ENCODE results near the gene VWA3A.
A peak's percentile ranks its signal among the peaks of the same experiment; 100 is the strongest.
"Not testable (repeated sequence)": the region's sequence is repeated elsewhere in the genome, so short reads cannot be mapped to it uniquely, and the experiment has no call there.

The VWA3A gene

GRCh38 chr16:22091721-22092120, 620 bp upstream of the VWA3A start:
- DNase-seq = no peak

DNA sequence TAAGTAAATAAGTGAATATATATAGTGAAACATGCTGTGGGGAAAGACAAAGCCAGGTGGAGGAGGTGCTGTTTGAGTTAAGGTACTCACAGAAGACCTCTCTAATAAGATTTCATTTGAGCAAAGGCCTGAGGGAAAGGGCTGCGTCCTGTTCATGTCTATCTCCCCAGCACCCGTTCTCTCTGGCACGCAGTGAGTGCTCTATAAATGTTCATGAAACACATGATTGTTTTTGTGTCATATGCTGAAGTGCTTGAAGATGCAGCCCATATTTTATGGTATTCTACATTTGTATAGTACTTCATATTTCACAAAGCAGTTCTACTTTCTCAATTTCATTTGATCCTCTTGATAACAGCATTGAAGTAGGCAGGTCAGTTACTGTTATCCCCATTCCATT, 990 bp downstream of the VWA3A start:
- no peak for DNase-seq

DNA sequence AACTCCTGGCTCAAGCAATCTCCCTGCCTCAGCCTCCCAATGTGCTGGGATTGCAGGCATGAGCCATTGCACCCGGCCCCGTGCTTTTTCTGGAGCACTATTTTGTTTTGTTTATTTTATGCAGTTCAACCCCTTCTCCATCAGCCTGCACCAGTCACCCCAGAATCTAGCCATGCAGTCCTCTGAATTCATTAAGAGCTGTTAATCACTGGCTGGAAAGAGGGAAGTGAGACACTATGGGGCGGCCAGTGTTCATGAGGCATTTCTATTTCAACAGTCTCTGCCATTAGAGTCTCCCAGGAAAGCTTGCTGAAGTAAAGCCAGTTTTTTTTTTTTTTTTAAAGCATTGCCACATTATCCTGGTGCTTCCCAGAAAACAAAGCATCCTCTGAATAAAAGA, 1.7 kb downstream of the VWA3A start:
- peak; percentile 33 for DNase-seq

- peak; percentile 32 for DNase-seq
Measured at GRCh38 chr16:22098405-22099255, 6.3 kb downstream of the VWA3A start.

- no peak for DNase-seq
Measured at GRCh38 chr16:22099256-22099975, 7.1 kb downstream of the VWA3A start.

DNA sequence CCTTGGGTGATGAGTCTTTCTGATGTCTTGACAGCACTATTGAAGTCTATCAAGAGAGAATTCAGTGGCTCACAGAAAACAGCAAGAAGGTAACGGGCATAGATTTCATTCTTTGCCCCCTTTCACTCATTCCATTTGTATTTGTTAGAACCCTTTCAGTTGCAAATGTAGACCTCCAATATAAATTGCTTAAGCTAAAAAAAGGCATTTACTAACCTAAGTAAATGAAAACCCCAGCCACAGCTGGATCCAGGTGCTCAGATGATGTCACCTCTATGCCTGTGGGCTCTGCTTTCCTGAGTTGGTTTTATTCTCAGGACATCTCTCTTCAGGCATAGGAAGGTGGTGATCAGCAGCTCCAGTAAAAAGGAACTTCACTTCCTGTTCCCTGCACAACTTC, 11.1 kb downstream of the VWA3A start:
- DNase-seq = no peak

DNA sequence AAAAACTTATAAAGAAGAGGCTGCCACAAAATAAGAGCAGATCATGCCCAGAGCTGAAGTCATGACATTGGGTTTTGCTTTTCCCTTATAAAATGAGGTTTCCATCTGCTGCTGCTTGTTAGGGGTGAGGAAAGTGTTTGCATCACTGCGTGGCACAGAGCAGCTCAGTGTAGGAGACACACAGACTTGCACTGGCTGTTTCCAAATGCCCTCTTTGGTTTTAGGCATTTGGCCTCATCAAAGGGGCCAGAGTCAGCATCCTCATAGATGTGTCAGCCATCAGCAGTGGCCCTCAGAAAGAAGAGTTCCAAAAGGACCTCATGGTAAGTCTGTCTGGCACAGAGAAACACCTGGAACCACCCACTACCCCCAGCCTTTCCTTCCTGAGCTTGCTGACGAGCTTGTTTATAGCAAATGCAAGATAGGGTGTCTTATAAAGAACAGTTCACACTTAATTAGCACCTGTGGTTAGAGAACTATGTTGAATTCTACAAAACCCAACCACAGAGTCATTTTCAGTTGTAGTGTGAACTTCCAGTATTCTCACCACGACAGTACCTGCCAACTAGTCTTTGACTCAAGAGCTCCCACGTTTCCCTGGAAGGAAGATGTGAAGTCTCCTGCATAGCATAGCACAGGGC, 17.0 kb downstream of the VWA3A start:
- no peak for DNase-seq

DNA sequence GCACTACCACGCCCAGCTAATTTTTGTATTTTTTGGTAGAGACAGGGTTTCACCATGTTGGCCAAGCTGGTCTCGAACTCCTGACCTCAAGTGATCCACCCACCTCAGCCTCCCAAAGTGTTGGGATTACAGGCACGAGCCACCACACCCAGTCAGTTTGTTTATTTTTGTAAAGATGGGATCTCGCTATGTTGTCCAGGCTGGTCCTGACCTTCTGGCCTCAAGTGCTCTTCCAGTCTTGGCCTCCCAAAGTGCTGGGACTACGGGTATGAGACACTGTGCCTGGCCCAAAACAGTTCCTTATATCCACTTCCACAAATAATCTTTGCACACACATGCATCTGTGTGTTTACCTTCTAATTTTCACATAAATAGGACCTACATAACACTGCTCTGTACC, 19.3 kb downstream of the VWA3A start:
- DNase-seq = not testable (repeated sequence)

DNA sequence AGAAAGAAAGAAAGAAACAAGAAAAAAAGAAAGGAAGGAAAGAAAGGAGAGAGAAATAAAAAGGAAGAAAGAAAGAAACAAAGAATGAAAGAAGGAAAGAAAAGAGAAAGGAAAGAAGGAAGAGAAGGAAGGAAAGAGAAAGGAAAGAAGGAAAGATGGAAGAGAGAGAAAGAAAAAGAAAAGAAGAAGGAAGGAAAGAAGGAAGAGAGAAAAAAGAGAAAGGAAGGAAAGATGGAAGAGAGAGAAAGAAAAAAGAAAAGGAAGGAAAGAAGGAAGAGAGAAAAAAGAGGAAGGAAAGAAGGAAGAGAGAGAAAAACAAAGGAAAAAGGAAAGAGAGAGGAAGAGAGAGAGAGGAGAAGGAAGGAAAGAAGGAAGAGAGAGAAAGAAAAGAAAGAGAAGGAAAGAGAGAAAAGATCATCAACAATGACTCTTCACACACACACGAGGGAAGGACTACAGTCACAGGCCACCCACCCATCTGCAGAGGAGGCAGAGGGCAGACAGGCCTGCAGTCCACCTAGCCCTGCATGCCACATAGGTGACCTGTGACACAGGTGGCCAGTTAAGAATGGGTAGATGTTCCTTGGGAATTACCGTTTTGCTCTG, 23.9 kb downstream of the VWA3A start:
- DNase-seq = no peak

DNA sequence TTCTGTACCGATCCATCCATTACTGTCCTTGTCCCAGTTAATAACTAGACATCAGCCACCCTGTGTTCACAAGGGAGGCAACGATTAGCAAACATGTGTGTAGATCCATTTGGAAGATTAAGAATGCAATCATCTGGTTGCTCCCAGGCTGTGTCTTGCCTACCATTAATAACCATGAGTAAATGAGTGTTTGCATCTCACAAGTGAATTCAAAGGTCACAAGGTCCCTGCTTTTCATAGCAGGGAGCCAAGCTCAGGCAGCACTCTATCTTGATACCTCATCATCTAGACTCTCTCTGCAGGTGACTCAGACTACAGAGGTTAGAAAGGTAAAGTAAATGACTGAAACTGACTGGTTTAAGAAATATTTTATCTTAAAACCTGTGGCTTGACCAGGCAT, 25.3 kb downstream of the VWA3A start:
- DNase-seq = no peak

DNA sequence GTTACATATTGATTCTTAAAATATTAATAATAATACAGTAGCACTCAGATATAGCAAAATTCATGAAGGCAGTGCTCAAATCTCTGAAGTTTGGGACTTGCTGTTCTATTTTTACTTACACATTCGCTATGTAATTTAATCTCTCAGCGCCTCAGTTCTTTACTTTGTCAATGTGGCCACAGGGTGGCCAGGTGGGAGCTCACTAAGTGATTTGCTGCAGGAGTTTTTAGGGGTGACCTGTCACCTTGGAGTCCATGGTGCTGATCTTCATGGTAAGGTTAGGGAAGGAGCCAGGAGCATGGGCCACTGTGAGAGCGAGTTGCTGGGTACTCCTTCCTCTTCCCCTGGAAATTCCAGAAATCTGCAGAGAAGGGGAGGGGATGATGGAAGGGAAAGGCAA, 28.1 kb downstream of the VWA3A start:
- no peak for DNase-seq

GRCh38 chr16:22122239-22122638, 29.9 kb downstream of the VWA3A start:
- no peak for DNase-seq

- peak; percentile 63 for DNase-seq
Measured at GRCh38 chr16:22123146-22123545, 30.8 kb downstream of the VWA3A start.

DNA sequence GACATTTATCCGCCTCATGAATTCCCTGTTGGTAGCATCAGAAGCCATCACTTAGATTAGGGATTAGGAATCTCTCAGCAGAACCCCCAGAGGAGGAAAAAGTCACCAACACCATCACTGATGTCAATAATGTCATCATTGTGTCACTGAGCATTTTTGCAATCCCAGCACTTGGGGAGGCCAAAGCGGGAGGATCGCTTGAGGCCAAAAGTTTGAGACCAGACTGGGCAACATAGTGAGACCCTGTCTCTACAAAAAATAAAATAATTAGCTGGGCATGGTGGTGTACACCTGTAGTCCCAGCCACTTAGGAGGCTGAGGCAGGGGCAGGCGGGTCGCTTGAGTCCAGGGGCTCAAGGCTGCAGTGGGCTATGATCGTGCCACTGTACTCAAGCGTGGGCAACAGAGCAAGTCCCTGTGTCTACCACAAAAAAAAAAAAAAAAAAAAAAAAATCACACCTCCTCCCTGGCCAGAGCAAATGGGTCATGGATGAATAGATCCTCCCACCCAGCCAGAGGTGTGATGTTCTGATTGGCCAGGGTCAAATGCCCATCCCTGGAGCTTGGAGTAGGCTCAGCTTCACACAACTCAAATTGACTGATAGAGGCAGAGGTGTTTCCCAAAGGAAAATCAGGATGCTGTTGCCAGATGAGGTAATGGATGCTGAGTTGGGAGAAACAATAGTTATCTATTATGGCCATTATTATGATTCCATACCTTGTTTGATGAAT, 31.6 kb downstream of the VWA3A start:
- DNase-seq = no peak

- no peak for DNase-seq
Measured at GRCh38 chr16:22124583-22125284, 32.4 kb downstream of the VWA3A start.

GRCh38 chr16:22126037-22126558, 33.8 kb downstream of the VWA3A start:
- DNase-seq = no peak

- not testable (repeated sequence) for DNase-seq
Measured at GRCh38 chr16:22128537-22128936, 36.2 kb downstream of the VWA3A start.

GRCh38 chr16:22130528-22130927, 38.2 kb downstream of the VWA3A start:
- DNase-seq = no peak

- DNase-seq = no peak
Measured at GRCh38 chr16:22132801-22133200, 40.5 kb downstream of the VWA3A start.

GRCh38 chr16:22138482-22138881, 46.1 kb downstream of the VWA3A start:
- DNase-seq = no peak

DNA sequence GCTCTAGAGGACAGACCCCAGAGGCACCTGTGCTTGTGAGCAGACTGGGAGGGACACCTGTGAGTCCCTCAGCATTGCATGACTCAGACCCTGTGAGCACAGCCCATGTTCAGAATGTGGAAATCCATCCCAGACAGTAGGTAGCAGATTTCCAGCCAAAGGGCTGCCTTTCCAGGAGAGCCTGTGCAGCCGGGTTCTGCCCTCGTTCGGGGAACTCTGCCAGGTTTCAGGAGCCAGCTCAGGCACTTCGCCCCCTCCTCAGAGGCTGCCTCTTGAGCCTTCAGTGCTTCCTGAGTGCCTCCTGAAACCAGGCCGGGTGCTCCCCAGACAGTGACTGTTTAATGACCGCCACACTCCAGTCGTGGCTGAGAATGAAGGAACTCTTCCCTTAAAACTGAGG, 46.7 kb downstream of the VWA3A start:
- DNase-seq = no peak

GRCh38 chr16:22139732-22140131, 47.4 kb downstream of the VWA3A start:
- DNase-seq = no peak
